ENCODE results near the gene VPS13D. TPM values are rescaled to one million over a fixed set of nuclear protein-coding genes. Genes with fewer than 3 reads are reported as not detected.
"Not testable (repeated sequence)": the region's sequence is repeated elsewhere in the genome, so short reads cannot be mapped to it uniquely, and the experiment has no call there.

Gene VPS13D
- total RNA-seq, 1 experiment from 2014 or later: 13.1 TPM

- Histone ChIP-seq H3K27me3 (ENCODE audit: control insufficient read depth, insufficient read depth, low read length) (no peaks in the 10 kb centered on the region), H3K4me3 (ENCODE audit: insufficient read depth, low read depth, low read length) (no peak overlapping the region), H3K36me3 (replicated peaks; ENCODE audit: control insufficient read depth, insufficient read depth, low read length) (0 out of 2 replicates have a peak, but pooled peaks cover 1% of the 10 kb centered on the region)
- DNase-seq: no peak
Measured at GRCh38 chr1:12452262-12452661, 222.4 kb downstream of the VPS13D start.

DNA sequence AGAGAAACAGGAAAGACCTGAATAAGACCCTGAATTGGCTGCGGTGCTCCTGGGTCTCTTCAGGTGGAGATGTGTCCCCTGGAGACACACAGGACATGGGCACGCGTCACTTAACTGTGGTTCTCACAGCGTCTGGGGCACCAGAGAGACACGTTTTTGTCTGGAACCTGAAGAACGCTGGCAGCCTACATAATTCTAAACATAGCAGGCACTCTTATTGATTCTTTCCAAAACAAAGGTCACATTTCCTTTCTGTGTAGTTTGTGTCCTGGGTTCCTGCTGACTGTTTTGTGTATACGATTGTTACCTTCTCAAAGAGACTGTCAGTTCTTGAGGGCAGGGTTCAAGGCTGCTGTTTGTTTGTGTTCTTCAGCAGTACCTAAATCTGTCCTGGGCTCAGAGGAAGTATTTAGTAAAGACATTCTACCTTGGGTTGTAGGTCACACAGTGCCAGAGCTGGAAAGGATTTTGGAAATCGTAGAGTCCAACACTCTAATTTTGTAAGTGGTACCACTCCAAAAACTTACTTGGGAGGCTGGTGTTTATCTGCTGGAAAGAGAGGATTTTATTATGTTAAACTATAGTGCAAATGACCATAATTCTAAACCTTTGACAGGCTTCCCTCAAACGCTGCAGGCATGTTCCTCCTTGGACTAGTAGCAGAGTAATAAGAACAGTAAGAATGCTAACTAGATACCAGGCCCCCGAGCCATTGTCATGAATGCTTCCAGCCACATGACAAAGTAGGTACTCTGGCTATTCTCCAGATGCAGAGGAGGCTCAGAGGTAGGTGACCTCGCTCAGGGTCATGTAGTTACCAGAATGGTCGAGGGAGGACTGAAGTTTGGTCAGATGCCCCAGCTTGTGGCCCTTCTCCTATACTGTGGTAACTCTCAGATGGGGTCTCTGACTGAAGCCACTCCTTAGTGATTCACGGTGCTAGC, 223.8 kb downstream of the VPS13D start:
- no peak overlapping the region for H3K4me3 ChIP-seq (ENCODE audit: insufficient read depth, low read depth, low read length)
- H3K36me3 ChIP-seq (replicated peaks; ENCODE audit: control insufficient read depth, insufficient read depth, low read length): 0 out of 2 replicates have a peak, but pooled peaks cover 1% of the 10 kb centered on the region
- DNase-seq: no peak
- no peaks in the 10 kb centered on the region for H3K27me3 ChIP-seq (ENCODE audit: control insufficient read depth, insufficient read depth, low read length)

GRCh38 chr1:12454406-12455391, 224.9 kb downstream of the VPS13D start:
- no peak for DNase-seq
- 0 out of 2 replicates have a peak, but pooled peaks cover 1% of the 10 kb centered on the region for H3K36me3 ChIP-seq (replicated peaks; ENCODE audit: control insufficient read depth, insufficient read depth, low read length)
- no peak overlapping the region for H3K4me3 ChIP-seq (ENCODE audit: insufficient read depth, low read depth, low read length)
- H3K27me3 ChIP-seq (ENCODE audit: control insufficient read depth, insufficient read depth, low read length): no peaks in the 10 kb centered on the region

DNA sequence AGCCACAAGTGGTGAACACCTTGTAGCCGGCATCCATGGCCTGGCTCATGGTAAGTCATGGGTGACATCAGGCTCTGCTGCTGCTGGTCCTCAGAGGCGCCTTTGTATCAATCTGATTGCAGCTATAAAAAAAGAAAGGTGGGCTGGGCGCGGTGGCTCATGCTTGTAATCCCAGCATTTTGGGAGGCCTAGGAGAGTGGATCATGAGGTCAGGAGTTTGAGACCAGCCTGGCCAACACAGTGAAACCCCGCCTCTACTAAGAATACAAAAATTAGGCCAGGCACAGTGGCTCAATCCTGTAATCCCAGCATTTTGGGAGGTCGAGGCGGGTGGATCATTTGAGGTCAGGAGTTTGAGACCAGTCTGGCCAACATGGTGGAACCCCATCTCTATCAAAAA, 226.3 kb downstream of the VPS13D start:
- DNase-seq: not testable (repeated sequence)

DNA sequence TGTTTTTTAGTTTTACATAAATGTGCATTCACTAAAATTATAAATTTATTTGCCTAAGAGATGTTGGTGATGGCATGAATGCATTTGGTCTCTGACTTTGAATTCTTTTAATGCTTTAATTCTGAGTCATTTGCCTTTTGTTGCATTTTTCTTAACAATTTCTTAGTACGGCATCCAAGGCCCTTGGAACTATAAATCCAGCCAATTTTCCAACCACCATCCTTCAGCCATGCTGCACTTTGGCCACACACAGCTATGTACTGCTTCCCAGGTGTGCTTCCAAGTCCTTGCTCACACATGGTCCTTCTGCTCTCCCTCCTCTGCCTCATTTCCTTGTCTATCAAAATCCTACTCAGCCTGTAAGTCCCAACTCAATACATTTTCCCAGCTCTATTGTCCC, 227.1 kb downstream of the VPS13D start:
- no peak for DNase-seq
- H3K4me3 ChIP-seq (ENCODE audit: insufficient read depth, low read depth, low read length): no peak overlapping the region
- no peaks in the 10 kb centered on the region for H3K27me3 ChIP-seq (ENCODE audit: control insufficient read depth, insufficient read depth, low read length)
- H3K36me3 ChIP-seq (replicated peaks; ENCODE audit: control insufficient read depth, insufficient read depth, low read length): peaks cover 1% of the 10 kb centered on the region; the same call in 1 of the 2 replicates

More for the DNA sequence above, 226.3 kb downstream of the VPS13D start:
- not testable (repeated sequence) for H3K27me3 ChIP-seq (ENCODE audit: control insufficient read depth, insufficient read depth, low read length); H3K36me3 ChIP-seq (replicated peaks; ENCODE audit: control insufficient read depth, insufficient read depth, low read length); H3K4me3 ChIP-seq (ENCODE audit: insufficient read depth, low read depth, low read length)

- DNase-seq: no peak
- Histone ChIP-seq H3K27me3 (ENCODE audit: control insufficient read depth, insufficient read depth, low read length) (no peaks in the 10 kb centered on the region), H3K36me3 (replicated peaks; ENCODE audit: control insufficient read depth, insufficient read depth, low read length) (peaks cover 1% of the 10 kb centered on the region; the same call in 1 of the 2 replicates), H3K4me3 (ENCODE audit: insufficient read depth, low read depth, low read length) (no peak overlapping the region)
Measured at GRCh38 chr1:12457771-12458170, 227.9 kb downstream of the VPS13D start.

DNA sequence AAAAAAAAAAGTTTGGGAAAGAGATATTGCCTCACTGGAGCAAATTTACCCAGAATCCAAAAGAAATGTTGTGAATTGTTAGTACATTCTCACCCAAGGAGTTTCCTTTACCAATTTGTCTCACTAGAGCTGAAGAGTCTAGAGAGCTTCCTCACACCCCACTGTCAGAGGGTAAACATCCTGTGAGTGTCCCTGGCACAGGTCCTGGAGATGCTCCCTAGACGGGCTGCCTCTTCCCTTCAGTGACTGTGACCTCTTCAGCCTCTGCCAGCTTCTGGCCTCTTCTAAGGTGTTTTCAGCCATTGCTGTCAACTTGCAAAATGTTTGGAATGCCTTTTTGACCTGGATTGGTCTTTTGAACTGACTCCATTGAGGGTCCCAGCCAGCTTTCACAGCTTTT, 228.7 kb downstream of the VPS13D start:
- no peak for DNase-seq
- H3K36me3 ChIP-seq (replicated peaks; ENCODE audit: control insufficient read depth, insufficient read depth, low read length): peaks cover 1% of the 10 kb centered on the region; the same call in 1 of the 2 replicates
- no peaks in the 10 kb centered on the region for H3K27me3 ChIP-seq (ENCODE audit: control insufficient read depth, insufficient read depth, low read length)
- H3K4me3 ChIP-seq (ENCODE audit: insufficient read depth, low read depth, low read length): no peak overlapping the region

DNA sequence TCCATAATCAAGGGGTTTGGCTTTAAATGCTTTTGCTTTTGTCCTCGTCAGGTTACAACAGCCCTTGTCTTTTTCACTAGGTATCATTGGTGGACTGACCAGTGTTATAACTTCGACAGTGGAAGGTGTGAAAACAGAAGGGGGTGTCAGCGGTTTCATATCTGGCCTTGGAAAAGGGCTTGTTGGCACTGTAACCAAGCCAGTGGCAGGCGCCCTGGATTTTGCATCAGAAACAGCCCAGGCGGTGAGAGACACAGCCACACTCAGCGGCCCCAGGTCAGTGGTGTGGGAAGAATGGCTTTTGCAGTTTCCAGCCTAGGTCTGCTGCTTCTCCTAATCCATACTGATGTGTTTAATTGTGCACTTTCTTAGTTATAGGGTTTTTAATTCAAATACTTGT, 230.3 kb downstream of the VPS13D start:
- Histone ChIP-seq H3K27me3 (ENCODE audit: control insufficient read depth, insufficient read depth, low read length) (no peaks in the 10 kb centered on the region), H3K4me3 (ENCODE audit: insufficient read depth, low read depth, low read length) (no peak overlapping the region), H3K36me3 (replicated peaks; ENCODE audit: control insufficient read depth, insufficient read depth, low read length) (peaks cover 1% of the 10 kb centered on the region; the same call in 1 of the 2 replicates)
- DNase-seq: no peak

- no peak for DNase-seq
Measured at GRCh38 chr1:12460911-12461621, 231.2 kb downstream of the VPS13D start.

GRCh38 chr1:12461754-12462153, 231.9 kb downstream of the VPS13D start:
- DNase-seq: no peak
- peaks cover 1% of the 10 kb centered on the region; the same call in 1 of the 2 replicates for H3K36me3 ChIP-seq (replicated peaks; ENCODE audit: control insufficient read depth, insufficient read depth, low read length)
- H3K4me3 ChIP-seq (ENCODE audit: insufficient read depth, low read depth, low read length): no peak overlapping the region
- H3K27me3 ChIP-seq (ENCODE audit: control insufficient read depth, insufficient read depth, low read length): no peaks in the 10 kb centered on the region

More at GRCh38 chr1:12460911-12461621, 231.2 kb downstream of the VPS13D start:
- H3K36me3 ChIP-seq (replicated peaks; ENCODE audit: control insufficient read depth, insufficient read depth, low read length): peaks cover 1% of the 10 kb centered on the region; the same call in 1 of the 2 replicates
- no peak overlapping the region for H3K4me3 ChIP-seq (ENCODE audit: insufficient read depth, low read depth, low read length)
- H3K27me3 ChIP-seq (ENCODE audit: control insufficient read depth, insufficient read depth, low read length): no peaks in the 10 kb centered on the region

GRCh38 chr1:12462586-12462985, 232.8 kb downstream of the VPS13D start:
- Histone ChIP-seq H3K36me3 (replicated peaks; ENCODE audit: control insufficient read depth, insufficient read depth, low read length) (no peaks in the 10 kb centered on the region; the same call in 1 of the 2 replicates), H3K27me3 (ENCODE audit: control insufficient read depth, insufficient read depth, low read length) (no peaks in the 10 kb centered on the region), H3K4me3 (ENCODE audit: insufficient read depth, low read depth, low read length) (no peak overlapping the region)
- no peak for DNase-seq

GRCh38 chr1:12464045-12464461, 234.2 kb downstream of the VPS13D start:
- H3K4me3 ChIP-seq (ENCODE audit: insufficient read depth, low read depth, low read length): no peak overlapping the region
- no peak for DNase-seq
- no peaks in the 10 kb centered on the region; the same call in 1 of the 2 replicates for H3K36me3 ChIP-seq (replicated peaks; ENCODE audit: control insufficient read depth, insufficient read depth, low read length)
- H3K27me3 ChIP-seq (ENCODE audit: control insufficient read depth, insufficient read depth, low read length): no peaks in the 10 kb centered on the region

- DNase-seq: no peak
- H3K36me3 ChIP-seq (replicated peaks; ENCODE audit: control insufficient read depth, insufficient read depth, low read length): no peaks in the 10 kb centered on the region; the same call in 1 of the 2 replicates
- no peak overlapping the region for H3K4me3 ChIP-seq (ENCODE audit: insufficient read depth, low read depth, low read length)
- no peaks in the 10 kb centered on the region for H3K27me3 ChIP-seq (ENCODE audit: control insufficient read depth, insufficient read depth, low read length)
Measured at GRCh38 chr1:12464598-12465056, 234.8 kb downstream of the VPS13D start.

All from H7 (cell line).